IPS-NIHi7 (cell line): ENCODE measurements around the gene IER3IP1.
"Not testable (repeated sequence)": the region's sequence is repeated elsewhere in the genome, so short reads cannot be mapped to it uniquely, and the experiment has no call there.

Source experiments
- DNase-seq: peaks from one replicate; pipeline ENCODE4 v3.0.0; 2012; ENCODE audit warnings: mixed read lengths; ENCODE audit errors: extremely low spot score

IER3IP1 gene, protein sequence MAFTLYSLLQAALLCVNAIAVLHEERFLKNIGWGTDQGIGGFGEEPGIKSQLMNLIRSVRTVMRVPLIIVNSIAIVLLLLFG

GRCh38 chr18:47175898-47176575 lies at the start of gene IER3IP1:
Gene IER3IP1 (minus strand): TSS chr18:47176364. CDS start chr18:47176277, 87 bp downstream.
- DNase-seq: peak; percentile 93

GRCh38 chr18:47215554-47216138 lies 39.5 kb upstream of the IER3IP1 start:
- peak; percentile 65 for DNase-seq

DNA sequence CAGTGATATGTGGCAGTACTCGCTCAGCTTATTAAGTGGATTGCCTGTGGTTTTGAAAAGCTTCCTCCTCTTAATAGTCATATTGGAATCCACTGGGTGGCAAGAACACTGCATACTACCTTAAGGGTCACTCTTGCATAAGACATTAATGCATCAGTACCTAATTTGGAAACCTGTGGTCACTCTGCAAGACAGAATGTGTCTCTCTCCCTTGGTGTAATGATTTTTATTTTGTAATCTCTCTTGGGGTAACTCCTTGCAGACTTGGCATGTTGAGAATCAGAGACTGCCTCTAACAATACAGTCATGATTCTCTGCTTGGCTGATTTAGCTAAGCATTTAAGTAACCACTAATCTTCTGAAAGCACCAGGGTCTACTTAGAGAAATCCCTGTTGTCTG lies 33.0 kb upstream of the IER3IP1 start:
- DNase-seq: no peak

GRCh38 chr18:47206945-47207637 lies 30.9 kb upstream of the IER3IP1 start:
- DNase-seq: no peak

DNA sequence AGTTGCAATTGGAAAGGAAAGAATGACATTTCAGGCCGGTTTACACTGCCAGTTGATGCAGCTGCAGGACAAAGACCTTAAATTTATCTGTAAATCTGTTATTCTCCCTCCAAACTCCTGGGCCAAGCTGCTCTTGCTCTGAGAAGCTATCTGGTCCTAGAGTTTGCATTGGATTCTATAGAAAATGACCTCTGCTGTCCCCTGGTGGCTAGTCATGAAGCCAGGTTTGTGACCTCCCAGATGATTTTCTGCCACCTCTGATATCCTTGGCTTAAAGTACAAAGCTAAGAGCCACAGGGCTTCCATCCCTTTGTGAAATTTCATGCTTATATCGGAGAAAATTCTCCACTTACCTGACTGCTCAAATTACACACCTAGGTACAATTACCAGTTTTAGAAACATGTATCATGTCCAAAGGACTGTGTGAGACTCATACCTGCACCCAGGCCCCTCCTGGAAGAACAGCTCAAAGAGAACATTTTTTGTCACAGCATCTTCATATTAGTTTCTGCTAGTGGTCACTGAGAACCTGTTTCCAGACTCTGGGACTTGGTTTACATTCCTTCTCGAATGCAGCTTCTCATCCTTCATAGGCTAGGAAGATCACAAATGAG lies 28.9 kb upstream of the IER3IP1 start:
- peak; percentile 77 for DNase-seq

GRCh38 chr18:47203626-47204464 lies 27.7 kb upstream of the IER3IP1 start:
- DNase-seq: no peak

- DNase-seq: not testable (repeated sequence)
These were observed 19.8 kb upstream of the IER3IP1 start for GRCh38 chr18:47195961-47196360.

GRCh38 chr18:47191961-47192360 lies 15.8 kb upstream of the IER3IP1 start:
- DNase-seq: peak; percentile 16

- DNase-seq: no peak
These were observed 11.6 kb upstream of the IER3IP1 start for GRCh38 chr18:47187721-47188120.

DNA sequence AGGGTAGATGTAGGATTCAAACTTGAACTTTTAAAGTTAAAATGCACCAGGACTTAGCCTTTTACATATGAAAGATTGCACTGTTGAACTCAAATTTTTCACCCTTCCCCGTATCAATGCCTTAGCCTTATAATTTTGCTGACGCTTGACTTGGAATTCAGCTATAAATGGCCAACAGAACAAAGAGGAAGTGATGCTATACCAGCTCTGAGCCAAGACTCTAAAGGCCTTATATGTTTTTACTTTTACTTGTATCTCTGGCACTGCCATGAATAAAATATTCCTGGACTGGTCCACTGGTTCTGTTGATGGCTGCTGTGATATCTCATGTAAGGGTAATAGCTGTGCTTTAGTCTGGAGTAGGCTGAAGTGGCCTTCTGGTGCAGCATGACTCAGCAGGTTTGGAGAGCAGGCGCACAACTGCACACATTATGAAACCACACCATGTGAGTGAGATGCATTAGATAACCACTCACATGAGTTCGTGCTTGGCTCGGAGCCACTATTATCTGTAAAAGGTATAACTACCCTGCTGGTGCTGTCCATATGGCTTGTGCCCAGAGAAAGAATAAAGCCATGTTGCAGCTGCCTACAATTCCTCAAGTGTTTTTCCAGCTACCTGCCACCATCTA lies 8.4 kb upstream of the IER3IP1 start:
- DNase-seq: no peak

- DNase-seq: not testable (repeated sequence)
These were observed 6.0 kb upstream of the IER3IP1 start for GRCh38 chr18:47182156-47182555.

GRCh38 chr18:47180765-47181164 lies 4.6 kb upstream of the IER3IP1 start:
- no peak for DNase-seq

DNA sequence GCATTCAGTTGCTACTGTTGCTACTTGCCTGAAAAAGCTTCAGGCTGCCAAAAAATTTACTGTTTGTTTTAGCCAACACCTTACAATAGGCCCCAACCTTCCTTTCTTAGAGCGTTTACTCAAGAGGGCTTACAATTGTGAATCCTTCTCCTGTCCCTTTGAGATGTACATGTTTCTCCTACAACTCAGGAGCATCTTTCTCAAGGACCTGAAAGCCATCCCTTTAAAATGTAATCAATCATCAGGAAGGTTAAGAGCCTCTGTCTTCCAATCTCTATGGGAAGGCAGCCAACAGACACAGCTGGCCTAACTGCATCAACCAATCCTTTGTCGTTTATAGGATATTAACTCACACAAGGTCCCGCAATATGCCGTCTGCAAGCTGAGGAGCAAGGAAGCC lies 3.4 kb upstream of the IER3IP1 start:
- no peak for DNase-seq

DNA sequence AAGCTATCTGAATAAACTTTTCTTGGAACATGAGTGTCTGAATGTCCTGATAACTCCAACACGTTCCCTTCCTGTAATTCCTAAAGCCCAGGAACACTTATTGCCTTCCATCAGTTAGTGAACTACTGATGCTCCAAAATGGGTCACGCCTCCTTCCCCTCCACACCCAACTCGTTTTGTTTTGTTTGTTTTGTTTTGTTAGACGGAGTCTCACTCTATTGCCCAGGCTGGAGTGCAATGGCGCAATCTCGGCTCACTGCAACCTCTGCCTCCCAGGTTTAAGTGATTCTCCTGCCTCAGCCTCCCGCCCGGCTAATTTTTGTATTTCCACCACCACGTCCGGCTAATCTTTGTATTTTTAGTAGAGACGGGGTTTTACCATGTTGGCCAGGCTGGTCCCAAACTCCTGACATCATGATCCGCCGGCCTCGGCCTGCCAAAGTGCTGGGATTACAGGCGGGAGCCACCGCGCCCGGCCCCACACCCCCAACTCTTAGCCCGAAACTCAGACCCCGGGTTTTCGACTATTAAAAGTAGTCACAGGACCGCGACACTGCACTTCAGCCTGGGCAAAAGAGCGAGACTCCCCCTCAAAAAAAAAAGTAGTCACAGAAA lies 774 bp downstream of the IER3IP1 start:
- no peak for DNase-seq

DNA sequence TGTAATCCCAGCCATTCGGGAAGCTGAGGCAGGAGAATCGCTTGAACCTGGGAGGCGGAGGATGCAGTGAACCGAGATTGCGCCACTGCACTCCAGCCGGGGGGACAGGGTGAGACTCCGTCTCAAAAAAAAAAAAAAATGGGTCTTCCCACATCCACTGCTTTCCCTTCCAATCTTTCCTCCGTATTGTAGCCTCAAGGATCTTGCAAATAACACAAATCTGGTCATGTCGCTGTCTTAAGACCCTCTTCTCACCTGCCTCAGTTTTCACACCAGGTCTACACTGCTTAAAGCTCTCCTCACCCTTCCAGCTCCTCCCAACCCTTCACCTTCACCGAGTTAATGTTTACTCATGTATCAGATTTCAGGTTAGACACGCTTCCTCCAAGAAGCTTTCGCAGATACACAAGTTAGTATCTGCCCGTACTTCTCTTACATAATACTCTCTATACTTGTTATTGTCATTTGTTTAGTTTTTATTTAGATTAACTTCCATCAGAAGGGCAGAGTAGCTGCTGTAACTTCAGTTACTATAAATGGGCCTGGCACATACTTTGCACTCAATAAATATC lies 1.5 kb downstream of the IER3IP1 start:
- peak; percentile 26 for DNase-seq

DNA sequence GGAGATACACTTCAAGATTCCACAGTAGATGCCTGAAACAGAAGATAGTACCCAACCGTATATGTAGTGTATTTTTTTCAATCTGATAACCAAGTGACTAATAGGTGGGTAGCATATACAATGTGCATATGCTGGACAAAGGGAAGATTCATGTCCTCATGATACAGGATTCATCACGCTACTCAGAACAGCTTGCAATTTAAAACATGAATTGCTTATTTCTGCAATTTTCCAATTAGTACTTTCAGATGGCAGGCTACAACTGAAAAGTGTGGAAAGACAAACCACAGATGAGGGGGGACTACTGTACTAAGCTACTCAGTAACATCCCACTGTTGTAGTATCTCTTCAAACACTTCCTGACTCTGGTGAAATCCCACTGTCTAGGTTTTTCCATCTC lies 3.7 kb downstream of the IER3IP1 start:
- DNase-seq: no peak

DNA sequence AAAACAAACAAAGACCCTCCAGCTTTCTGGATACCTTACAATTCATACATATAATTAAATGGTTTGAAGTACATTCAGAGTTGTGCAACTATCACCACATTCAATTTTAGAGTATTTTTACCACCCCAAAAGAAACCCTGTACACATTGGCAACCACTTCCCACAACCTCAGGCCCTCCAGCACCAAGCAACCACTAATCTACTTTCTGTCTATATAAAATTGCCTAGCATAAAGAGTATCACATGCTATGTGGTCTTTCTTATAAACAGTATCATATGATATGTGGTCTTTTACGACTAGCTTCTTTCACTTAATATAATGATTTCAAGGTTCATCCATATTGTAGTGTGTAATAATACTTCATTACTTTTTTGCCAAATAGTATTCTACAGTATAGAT lies 7.3 kb downstream of the IER3IP1 start:
- DNase-seq: no peak

GRCh38 chr18:47168509-47168908 lies 7.7 kb downstream of the IER3IP1 start:
- DNase-seq: no peak

DNA sequence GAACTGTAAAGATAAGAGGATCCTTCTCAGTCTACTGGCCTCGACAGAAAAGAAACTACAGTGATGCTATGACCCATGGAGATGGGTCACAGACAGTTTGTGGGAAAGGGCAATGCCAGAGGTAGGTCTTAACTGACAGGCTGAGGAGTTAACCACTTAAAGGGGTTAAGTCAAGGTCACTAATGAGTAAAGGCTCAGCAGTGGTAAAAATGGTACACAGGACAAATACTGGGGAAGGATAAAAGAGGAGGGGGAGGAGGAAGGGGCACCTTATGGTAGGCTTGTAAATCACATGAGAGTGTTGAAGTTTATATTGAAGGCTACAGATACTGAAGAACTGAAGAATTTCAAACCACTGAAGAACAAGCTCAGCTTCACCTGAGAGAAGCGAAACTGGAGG lies 9.9 kb downstream of the IER3IP1 start:
- no peak for DNase-seq

- no peak for DNase-seq
These were observed 12.9 kb downstream of the IER3IP1 start for GRCh38 chr18:47163241-47163640.
